ENCODE data around the gene RASD2. TPM values are rescaled to one million over a fixed set of nuclear protein-coding genes. Genes with fewer than 3 reads are reported as not detected.

RASD2 gene
- total RNA-seq, 1 donor from 2014 or later = 0.27 TPM

- no peaks in the 10 kb centered on the region for H3K9me3 Mint-ChIP-seq (ENCODE audit: low read depth)
- no peak for DNase-seq (ENCODE audit: low spot score)
These were observed 57.2 kb downstream of the RASD2 start for GRCh38 chr22:35597692-35598395.

GRCh38 chr22:35598396-35598710, 57.7 kb downstream of the RASD2 start:
- no peaks in the 10 kb centered on the region for H3K27me3 Mint-ChIP-seq (ENCODE audit: low read depth)

More at GRCh38 chr22:35597692-35598395, 57.2 kb downstream of the RASD2 start:
- no peak overlapping the region for H3K4me3 Mint-ChIP-seq (ENCODE audit: unreplicated experiment)
- H3K36me3 Mint-ChIP-seq (ENCODE audit: low read depth) = no peaks in the 10 kb centered on the region
- H3K27ac Mint-ChIP-seq (ENCODE audit: unreplicated experiment) = no peak overlapping the region
- H3K4me1 Mint-ChIP-seq (ENCODE audit: low read depth) = peaks cover under 1% of the 10 kb centered on the region
- no peak for TF ChIP-seq CTCF (IDR thresholded peaks at IDR 0.05)
- H3K27me3 Mint-ChIP-seq (ENCODE audit: low read depth) = no peaks in the 10 kb centered on the region

GRCh38 chr22:35599364-35599763, 58.7 kb downstream of the RASD2 start:
- TF ChIP-seq CTCF (IDR thresholded peaks at IDR 0.05) = no peak
- Mint-ChIP-seq H3K36me3 (ENCODE audit: low read depth) (no peaks in the 10 kb centered on the region), H3K9me3 (ENCODE audit: low read depth) (no peaks in the 10 kb centered on the region), H3K4me3 (ENCODE audit: unreplicated experiment) (no peak overlapping the region), H3K27me3 (ENCODE audit: low read depth) (no peaks in the 10 kb centered on the region), H3K27ac (ENCODE audit: unreplicated experiment) (no peak overlapping the region), H3K4me1 (ENCODE audit: low read depth) (no peaks in the 10 kb centered on the region)
- no peak for DNase-seq (ENCODE audit: low spot score)

More at GRCh38 chr22:35598396-35598710, 57.7 kb downstream of the RASD2 start:
- Mint-ChIP-seq H3K9me3 (ENCODE audit: low read depth) (no peaks in the 10 kb centered on the region), H3K36me3 (ENCODE audit: low read depth) (no peaks in the 10 kb centered on the region), H3K4me3 (ENCODE audit: unreplicated experiment) (no peak overlapping the region), H3K27ac (ENCODE audit: unreplicated experiment) (no peak overlapping the region), H3K4me1 (ENCODE audit: low read depth) (no peaks in the 10 kb centered on the region)
- TF ChIP-seq CTCF (IDR thresholded peaks at IDR 0.05) = no peak
- no peak for DNase-seq (ENCODE audit: low spot score)

GRCh38 chr22:35600476-35600875, 59.8 kb downstream of the RASD2 start:
- Mint-ChIP-seq H3K27ac (ENCODE audit: unreplicated experiment) (no peak overlapping the region), H3K27me3 (ENCODE audit: low read depth) (no peaks in the 10 kb centered on the region), H3K9me3 (ENCODE audit: low read depth) (no peaks in the 10 kb centered on the region), H3K4me1 (ENCODE audit: low read depth) (peaks cover 5% of the 10 kb centered on the region), H3K4me3 (ENCODE audit: unreplicated experiment) (no peak overlapping the region), H3K36me3 (ENCODE audit: low read depth) (no peaks in the 10 kb centered on the region)
- DNase-seq (ENCODE audit: low spot score) = no peak
- TF ChIP-seq CTCF (IDR thresholded peaks at IDR 0.05) = no peak

GRCh38 chr22:35601013-35601580, 60.5 kb downstream of the RASD2 start:
- no peak overlapping the region for H3K4me3 Mint-ChIP-seq (ENCODE audit: unreplicated experiment)
- no peak for TF ChIP-seq CTCF (IDR thresholded peaks at IDR 0.05)
- no peak overlapping the region for H3K27ac Mint-ChIP-seq (ENCODE audit: unreplicated experiment)
- peaks cover 5% of the 10 kb centered on the region for H3K4me1 Mint-ChIP-seq (ENCODE audit: low read depth)
- no peaks in the 10 kb centered on the region for H3K9me3 Mint-ChIP-seq (ENCODE audit: low read depth)
- H3K27me3 Mint-ChIP-seq (ENCODE audit: low read depth) = peaks cover under 1% of the 10 kb centered on the region
- DNase-seq (ENCODE audit: low spot score) = no peak
- no peaks in the 10 kb centered on the region for H3K36me3 Mint-ChIP-seq (ENCODE audit: low read depth)
